Right lobe of liver (tissue), 6 donors: ENCODE measurements around the gene RCOR3. TPM values are rescaled to one million over a fixed set of nuclear protein-coding genes. Genes with fewer than 3 reads are reported as not detected.
"Not testable (repeated sequence)": the region's sequence is repeated elsewhere in the genome, so short reads cannot be mapped to it uniquely, and the experiment has no call there.

Source experiments
- ATAC-seq, 4 donors: fragments of 200-7000 bp; cut with Tn5 transposase; one replicate each; pipeline ENCODE4 v1.9.1; 2020; ENCODE audit warnings: mild to moderate bottlenecking in 4 of 4, moderate library complexity in 4 of 4
- DNase-seq, 3 donors: peaks; one replicate each; pipeline ENCODE4 v3.0.0-alpha.2; 2020
- H3K27ac ChIP-seq, 3 donors: fragments of 200-600 bp; one replicate each; pipeline ENCODE4 v1.8.0; 2022
- H3K27me3 ChIP-seq, 2 donors: fragments of 200-600 bp; one replicate each; pipeline ENCODE4 v1.8.0; 2022
- H3K36me3 ChIP-seq, 4 donors: fragments of 200-600 bp; sonication (generic) in 1 of 4; one replicate each; pipeline versions ENCODE4 v1.5.1 to v1.8.0; 2017 to 2022; ENCODE audit warnings: control low read depth in 1 of 4
- H3K4me1 ChIP-seq, 4 donors: fragments of 200-600 bp; sonication (generic) in 1 of 4; one replicate each; pipeline versions ENCODE4 v1.5.1 to v1.8.0; 2017 to 2022; ENCODE audit warnings: control low read depth in 1 of 4
- H3K4me3 ChIP-seq, 3 donors: fragments of 200-600 bp; one replicate each; pipeline ENCODE4 v1.8.0; 2022
- H3K9me3 ChIP-seq, 4 donors: fragments of 200-600 bp; sonication (generic) in 1 of 4; one replicate each; pipeline versions ENCODE4 v1.5.1 to v1.8.0; 2017 to 2022; ENCODE audit warnings: control low read depth in 1 of 4
- POLR2A ChIP-seq: fragments of 450-650 bp; IDR thresholded peaks from one replicate; pipeline ENCODE4 v1.6.1; 2017; ENCODE audit warnings: antibody characterized with exemption, mild to moderate bottlenecking
- WGBS: methylation state at CpG from one replicate; pipeline ENCODE4 v1.1.6; 2018; ENCODE audit warnings: low coverage, low lambda C conversion rate; ENCODE audit not compliant: insufficient coverage; ENCODE audit errors: missing lambda C conversion rate; 5-methylcytosine and 5-hydroxymethylcytosine counted together
- intact Hi-C, 2 donors: fragments of 100-400 bp; cut with DNase I; formaldehyde crosslinking; loops; one replicate each; pipeline versions ENCODE4 v1.11.2 to v1.14.1; 2022
- total RNA-seq, 6 experiments: library from RNA; depleted of rRNA in 2 of 6; stranded (reverse); fragments of >200 nt in 2 of 6; fragmentation: NEBNext Ultra II Directional in 3 of 6; extraction: Animal tissue kit (Norgen Biotek cat#: 25700) in 3 of 6; gene quantifications; one replicate each; pipeline versions ENCODE4 v1.1.0 to v1.2.4, GENCODE V29; 2016 to 2023
- TF ChIP-seq, protein P1 (sequence below), 4 donors: fragments of 200-600 bp in 3 of 4; fragments of 450-650 bp in 1 of 4; IDR thresholded peaks; one replicate each; pipeline versions ENCODE4 v1.5.1 to v1.8.0; 2016 to 2022; ENCODE audit warnings: antibody characterized with exemption in 4 of 4, mild to moderate bottlenecking in 2 of 4
- donor health status: DM: no; HTN: yes; CAD: no.
- donor health status: DM: no; HTN: no; CAD: no.
- donor health status: DM: no; HTN: no; CAD: no.
- donor health status: DM: no; HTN: yes; CAD: no.
- donor health status: DM: no; HTN: yes; CAD: no.

RCOR3 gene
- total RNA-seq, 6 experiments from 2014 or later: 13.0 to 24.6 (median 17.7) TPM

DNA sequence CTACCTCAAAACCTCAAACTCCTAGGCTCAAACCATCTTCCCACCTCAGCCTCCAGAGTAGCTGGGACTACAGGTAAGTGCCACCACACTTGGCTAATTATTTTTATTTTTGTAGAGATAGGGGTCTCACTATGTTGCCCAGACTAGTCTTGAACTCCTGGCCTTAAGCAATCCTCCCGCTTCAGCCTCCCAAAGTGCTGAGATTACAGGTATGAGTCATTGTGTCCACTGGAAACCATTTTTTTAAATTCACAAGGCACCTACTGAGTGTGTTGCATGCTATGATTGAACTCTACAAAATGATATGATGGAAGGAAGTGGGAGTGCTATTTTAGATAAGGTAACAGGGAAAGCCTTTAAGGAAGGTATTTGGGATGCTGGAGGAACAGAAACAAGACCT, 41.8 kb upstream of the RCOR3 start:
- Histone ChIP-seq H3K4me3 (no peak overlapping the region), H3K9me3 (no peaks in the 10 kb centered on the region), H3K36me3 (no peaks in the 10 kb centered on the region), H3K4me1 (no peaks in the 10 kb centered on the region), H3K27ac (no peak overlapping the region), H3K27me3 (no peaks in the 10 kb centered on the region)
- ATAC-seq: no peak
- intact Hi-C loops: no loop called here
- no peak for TF ChIP-seq POLR2A
- TF ChIP-seq, protein P1, sequence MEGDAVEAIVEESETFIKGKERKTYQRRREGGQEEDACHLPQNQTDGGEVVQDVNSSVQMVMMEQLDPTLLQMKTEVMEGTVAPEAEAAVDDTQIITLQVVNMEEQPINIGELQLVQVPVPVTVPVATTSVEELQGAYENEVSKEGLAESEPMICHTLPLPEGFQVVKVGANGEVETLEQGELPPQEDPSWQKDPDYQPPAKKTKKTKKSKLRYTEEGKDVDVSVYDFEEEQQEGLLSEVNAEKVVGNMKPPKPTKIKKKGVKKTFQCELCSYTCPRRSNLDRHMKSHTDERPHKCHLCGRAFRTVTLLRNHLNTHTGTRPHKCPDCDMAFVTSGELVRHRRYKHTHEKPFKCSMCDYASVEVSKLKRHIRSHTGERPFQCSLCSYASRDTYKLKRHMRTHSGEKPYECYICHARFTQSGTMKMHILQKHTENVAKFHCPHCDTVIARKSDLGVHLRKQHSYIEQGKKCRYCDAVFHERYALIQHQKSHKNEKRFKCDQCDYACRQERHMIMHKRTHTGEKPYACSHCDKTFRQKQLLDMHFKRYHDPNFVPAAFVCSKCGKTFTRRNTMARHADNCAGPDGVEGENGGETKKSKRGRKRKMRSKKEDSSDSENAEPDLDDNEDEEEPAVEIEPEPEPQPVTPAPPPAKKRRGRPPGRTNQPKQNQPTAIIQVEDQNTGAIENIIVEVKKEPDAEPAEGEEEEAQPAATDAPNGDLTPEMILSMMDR (IDR thresholded peaks at IDR 0.05): no peak
- no peak for DNase-seq
- 93% methylated on average over 1 of the region's 1 CpG for WGBS

DNA sequence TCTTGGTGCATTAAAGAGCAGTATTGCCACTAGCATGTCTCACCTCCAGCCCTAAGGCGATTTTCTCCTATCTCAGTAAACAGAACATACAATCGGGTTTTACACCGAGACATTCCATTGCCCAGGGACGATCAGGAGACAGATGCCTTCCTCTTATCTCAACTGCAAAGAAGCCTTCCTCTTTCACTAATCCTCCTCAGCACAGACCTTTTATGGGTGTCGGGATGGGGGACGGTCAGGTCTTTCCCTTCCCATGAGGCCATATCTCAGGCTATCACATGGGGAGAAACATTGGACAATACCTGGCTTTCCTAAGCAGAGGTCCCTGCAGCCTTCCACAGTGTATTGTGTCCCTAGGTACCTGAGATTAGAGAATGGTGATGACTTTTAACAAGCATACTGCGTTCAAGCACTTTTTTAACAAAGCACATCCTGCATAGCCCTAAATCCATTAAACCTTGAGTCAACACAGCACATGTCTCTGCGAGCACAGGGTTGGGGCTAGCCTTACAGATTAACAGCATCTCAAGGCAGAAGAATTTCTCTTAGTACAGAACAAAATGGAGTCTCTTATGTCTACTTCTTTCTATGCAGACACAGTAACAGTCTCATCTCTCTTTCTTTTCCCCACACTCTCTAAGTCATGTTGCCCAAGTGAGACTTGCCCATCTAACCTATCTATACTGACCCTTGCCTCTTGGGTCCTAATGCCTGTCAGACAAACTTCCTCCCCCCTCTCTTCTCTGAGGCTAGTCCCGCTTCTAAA, 36.5 kb upstream of the RCOR3 start:
- H3K4me1 ChIP-seq, ATAC-seq, H3K36me3 ChIP-seq, H3K27me3 ChIP-seq, H3K27ac ChIP-seq, intact Hi-C loops, H3K9me3 ChIP-seq, DNase-seq, H3K4me3 ChIP-seq: not testable (repeated sequence)
- 45% methylated on average over 7 of the region's 9 CpGs for WGBS

DNA sequence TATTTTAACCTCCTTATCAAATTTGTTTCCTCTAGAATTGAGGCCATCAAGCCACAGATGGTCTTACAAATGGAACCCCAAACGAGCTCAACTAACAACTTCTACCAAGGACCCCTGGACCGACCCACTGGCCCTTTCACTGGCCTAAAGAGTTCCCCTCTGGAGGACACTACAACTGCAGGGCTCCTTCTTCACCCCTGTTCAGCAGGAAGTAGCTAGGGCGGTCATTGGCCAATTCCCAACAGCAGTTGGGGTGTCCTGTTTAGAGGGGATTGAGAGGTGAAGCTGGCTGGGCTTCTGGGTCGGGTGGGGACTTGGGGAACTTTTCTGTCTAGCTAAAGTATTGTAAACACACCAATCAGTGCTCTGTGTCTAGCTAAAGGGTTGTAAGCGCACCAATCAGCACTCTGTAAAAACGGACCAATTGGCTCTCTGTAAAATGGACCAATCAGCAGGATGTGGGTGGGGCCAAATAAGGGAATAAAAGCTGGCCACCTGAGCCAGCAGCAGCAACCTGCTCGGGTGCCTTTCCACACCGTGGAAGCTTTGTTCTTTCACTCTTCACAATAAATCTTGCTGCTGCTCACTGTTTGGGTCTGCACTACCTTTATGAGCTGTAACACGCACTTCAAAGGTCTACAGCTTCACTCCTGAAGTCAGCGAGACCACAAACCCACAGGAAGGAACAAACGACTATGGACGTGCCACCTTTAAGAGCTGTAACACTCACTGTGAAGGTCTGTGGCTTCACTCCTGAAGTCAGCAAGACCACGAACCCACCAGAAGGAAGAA, 30.4 kb upstream of the RCOR3 start:
- DNase-seq, H3K4me1 ChIP-seq, H3K27ac ChIP-seq, ATAC-seq, H3K9me3 ChIP-seq, H3K4me3 ChIP-seq, intact Hi-C loops, H3K36me3 ChIP-seq, H3K27me3 ChIP-seq: not testable (repeated sequence)
- WGBS: 55% methylated on average over 6 of the region's 13 CpGs

DNA sequence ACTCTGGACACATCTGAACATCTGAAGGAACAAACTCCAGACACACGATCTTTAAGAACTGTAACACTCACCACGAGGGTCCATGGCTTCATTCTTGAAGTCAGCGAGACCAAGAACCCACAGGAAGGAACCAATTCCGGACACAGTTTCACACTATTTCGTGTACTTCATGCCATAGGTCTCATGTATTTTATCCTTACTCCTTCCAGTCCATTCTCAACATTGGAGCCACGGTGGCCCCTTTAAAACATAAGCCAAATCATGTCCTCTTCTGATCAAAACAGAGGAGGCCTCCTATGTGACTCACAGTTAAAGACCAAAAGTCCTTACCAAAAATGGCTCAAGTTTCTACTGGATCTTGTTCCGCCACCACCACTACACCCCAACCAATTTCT, 29.8 kb upstream of the RCOR3 start:
- intact Hi-C loops: no loop called here
- no peaks in the 10 kb centered on the region for H3K27me3 ChIP-seq
- no peak overlapping the region for H3K4me3 ChIP-seq
- DNase-seq: no peak
- TF ChIP-seq, protein P1 (IDR thresholded peaks at IDR 0.05): no peak
- no peak for ATAC-seq
- no peaks in the 10 kb centered on the region for H3K9me3 ChIP-seq
- H3K27ac ChIP-seq: no peak overlapping the region
- no peaks in the 10 kb centered on the region for H3K4me1 ChIP-seq
- 56% methylated on average over 5 of the region's 7 CpGs for WGBS
- H3K36me3 ChIP-seq: no peaks in the 10 kb centered on the region

DNA sequence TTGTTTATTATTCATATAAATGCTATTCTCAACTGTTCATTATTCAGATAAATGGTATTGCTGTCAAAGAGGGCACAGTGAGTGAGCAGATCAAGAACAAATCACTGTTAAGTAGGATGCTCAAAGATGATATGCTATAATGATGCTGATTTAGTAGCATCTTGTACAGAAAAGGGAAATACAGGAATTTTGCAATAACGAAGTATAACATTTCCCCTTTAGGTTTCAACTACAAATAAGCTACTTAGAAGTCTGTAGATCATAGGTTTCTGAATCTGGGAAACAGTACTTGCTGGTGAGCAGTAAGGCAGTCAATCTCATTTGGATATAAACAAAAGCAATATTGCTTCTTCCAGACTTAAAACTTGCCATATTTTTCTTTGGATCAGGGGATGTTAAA, 27.3 kb upstream of the RCOR3 start:
- Histone ChIP-seq H3K27ac (no peak overlapping the region), H3K4me3 (no peak overlapping the region), H3K9me3 (no peaks in the 10 kb centered on the region), H3K4me1 (no peaks in the 10 kb centered on the region), H3K27me3 (no peaks in the 10 kb centered on the region), H3K36me3 (no peaks in the 10 kb centered on the region)
- TF ChIP-seq, protein P1 (IDR thresholded peaks at IDR 0.05): no peak
- no peak for TF ChIP-seq POLR2A
- DNase-seq: no peak
- WGBS: 36% methylated on average over 1 of the region's 1 CpG
- ATAC-seq: no peak
- intact Hi-C loops: no loop called here
